ENCODE results near the gene CMSS1.

Gene CMSS1

DNA sequence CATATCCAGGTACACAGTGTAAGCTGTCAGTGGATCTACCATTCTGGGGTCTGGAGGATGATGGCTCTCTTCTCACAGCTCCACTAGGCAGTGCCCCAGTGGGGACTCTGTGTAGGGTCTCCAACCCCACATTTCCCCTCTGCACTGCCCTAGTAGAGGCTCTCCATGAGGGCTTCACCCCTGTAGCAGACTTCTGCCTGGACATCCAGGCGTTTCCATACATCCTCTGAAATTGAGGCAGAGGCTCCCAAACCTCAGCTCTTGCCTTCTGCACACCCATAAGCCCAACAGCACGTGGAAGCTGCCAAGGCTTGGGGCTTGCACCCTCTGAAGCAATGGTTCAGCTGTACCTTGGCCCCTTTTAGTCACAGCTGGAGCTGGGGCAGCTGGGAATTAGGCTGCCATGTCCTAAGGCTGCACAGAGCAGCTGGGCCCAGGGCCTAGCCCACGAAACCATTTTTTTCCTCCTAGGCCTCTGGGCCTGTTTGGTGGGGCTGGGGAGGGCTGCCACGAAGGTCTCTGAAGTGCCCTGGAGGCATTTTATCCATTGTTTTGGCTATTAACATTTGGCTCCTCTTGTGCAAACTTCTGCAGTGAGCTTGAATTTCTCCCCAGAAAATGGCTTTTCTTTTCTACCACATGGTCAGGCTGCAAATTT is 362.2 kb downstream of the CMSS1 start:
- no peak overlapping the region for H2AFZ ChIP-seq (ENCODE audit: low read length, unreplicated experiment)
- peaks cover 40% of the 10 kb centered on the region for H3K36me3 ChIP-seq (ENCODE audit: insufficient read depth, low read length)
- H3K4me3 ChIP-seq (ENCODE audit: low read depth, low read length) = no peak overlapping the region
- no peaks in the 10 kb centered on the region for H3K79me2 ChIP-seq (ENCODE audit: control insufficient read depth, insufficient read depth, low read length, unreplicated experiment)
- H3K27ac ChIP-seq (ENCODE audit: low read depth, low read length) = no peak overlapping the region
- H3K27me3 ChIP-seq (ENCODE audit: insufficient read depth, low read length) = no peaks in the 10 kb centered on the region
- H3K4me1 ChIP-seq (ENCODE audit: control insufficient read depth, insufficient read depth, low read length, unreplicated experiment) = no peaks in the 10 kb centered on the region

DNA sequence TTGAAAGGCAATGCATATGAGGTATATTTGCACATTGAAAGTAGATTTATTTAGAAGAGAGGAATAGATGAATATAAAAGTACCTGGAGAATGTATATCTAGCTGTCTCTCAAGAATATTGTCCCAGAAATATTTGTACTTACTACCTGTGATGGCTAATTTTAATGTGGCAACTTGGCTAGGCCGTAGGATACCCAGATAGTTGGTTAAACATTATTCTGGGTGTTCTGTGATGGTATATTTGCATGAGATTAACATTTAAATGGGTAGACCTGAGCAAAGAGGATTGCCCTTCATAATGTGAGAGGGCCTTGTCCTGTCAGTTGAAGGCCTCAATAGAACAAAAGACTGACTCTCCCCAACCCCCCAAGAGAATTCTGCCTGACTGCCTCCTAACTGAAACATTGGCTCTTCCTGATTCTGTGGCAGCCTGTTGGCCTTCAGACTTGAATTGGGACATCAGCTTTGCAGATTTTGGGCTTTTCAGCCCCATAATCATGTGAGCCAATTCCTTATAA is 366.0 kb downstream of the CMSS1 start:
- Histone ChIP-seq H2AFZ (ENCODE audit: low read length, unreplicated experiment) (no peak overlapping the region), H3K4me3 (ENCODE audit: low read depth, low read length) (no peak overlapping the region), H3K27me3 (ENCODE audit: insufficient read depth, low read length) (no peaks in the 10 kb centered on the region), H3K79me2 (ENCODE audit: control insufficient read depth, insufficient read depth, low read length, unreplicated experiment) (no peaks in the 10 kb centered on the region), H3K27ac (ENCODE audit: low read depth, low read length) (no peak overlapping the region), H3K36me3 (ENCODE audit: insufficient read depth, low read length) (peaks cover 15% of the 10 kb centered on the region; the same call in 1 of the 2 replicates), H3K4me1 (ENCODE audit: control insufficient read depth, insufficient read depth, low read length, unreplicated experiment) (no peaks in the 10 kb centered on the region)

DNA sequence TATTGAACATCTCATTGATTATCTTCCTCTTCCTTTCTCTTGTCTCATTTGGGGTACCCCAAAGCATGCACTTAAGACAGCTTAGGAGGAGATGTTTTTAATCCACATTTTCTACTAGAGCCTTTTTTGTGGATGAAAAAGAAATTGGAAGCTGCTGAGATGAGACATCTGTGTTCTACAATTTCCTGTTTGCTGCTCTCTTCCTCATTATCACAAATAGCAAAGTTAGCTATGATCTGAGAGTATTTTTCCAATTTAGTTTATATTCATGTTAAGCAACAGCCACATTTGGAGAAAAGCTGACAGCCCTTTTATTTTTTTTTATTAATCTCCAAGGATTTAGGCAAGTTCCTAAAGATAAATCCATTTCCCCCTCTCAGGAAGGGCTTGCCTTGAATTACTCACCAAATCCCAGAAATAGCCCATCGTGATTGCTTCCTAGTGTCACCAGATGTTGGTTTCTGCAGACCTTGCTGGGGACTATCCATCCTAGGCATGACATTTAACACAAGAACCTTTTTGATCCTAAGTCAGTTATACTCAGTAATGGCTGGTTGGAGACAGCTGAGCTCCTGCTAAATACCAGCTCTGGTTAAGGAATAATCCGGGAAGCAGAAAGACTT is 367.4 kb downstream of the CMSS1 start:
- Histone ChIP-seq H3K4me1 (ENCODE audit: control insufficient read depth, insufficient read depth, low read length, unreplicated experiment) (no peaks in the 10 kb centered on the region), H3K79me2 (ENCODE audit: control insufficient read depth, insufficient read depth, low read length, unreplicated experiment) (no peaks in the 10 kb centered on the region), H3K27ac (ENCODE audit: low read depth, low read length) (no peak overlapping the region), H2AFZ (ENCODE audit: low read length, unreplicated experiment) (no peak overlapping the region), H3K4me3 (ENCODE audit: low read depth, low read length) (no peak overlapping the region), H3K27me3 (ENCODE audit: insufficient read depth, low read length) (no peaks in the 10 kb centered on the region), H3K36me3 (ENCODE audit: insufficient read depth, low read length) (0 out of 2 replicates have a peak, but pooled peaks cover under 1% of the 10 kb centered on the region)

DNA sequence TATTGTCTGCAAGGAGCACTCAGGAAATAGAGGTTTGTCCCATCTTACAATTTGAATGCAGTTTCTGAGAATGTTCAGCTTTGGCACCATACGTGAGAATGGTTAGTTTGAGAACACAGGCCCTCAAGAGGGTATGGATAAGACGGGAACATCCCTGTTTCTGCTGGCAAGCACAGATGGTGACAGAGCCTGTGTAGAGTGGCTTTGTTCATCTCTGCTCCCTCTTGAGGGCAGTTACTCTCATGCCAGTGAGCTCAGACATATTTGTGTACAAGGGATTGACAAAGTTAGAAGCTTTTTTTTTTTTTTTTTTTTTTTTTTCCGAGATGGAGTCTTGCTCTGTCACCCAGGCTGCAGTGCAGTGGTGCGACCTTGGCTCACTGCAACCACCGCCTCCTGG is 368.2 kb downstream of the CMSS1 start:
- no peaks in the 10 kb centered on the region for H3K27me3 ChIP-seq (ENCODE audit: insufficient read depth, low read length)
- H2AFZ ChIP-seq (ENCODE audit: low read length, unreplicated experiment) = no peak overlapping the region
- no peak overlapping the region for H3K27ac ChIP-seq (ENCODE audit: low read depth, low read length)
- no peaks in the 10 kb centered on the region for H3K4me1 ChIP-seq (ENCODE audit: control insufficient read depth, insufficient read depth, low read length, unreplicated experiment)
- no peak overlapping the region for H3K4me3 ChIP-seq (ENCODE audit: low read depth, low read length)
- H3K79me2 ChIP-seq (ENCODE audit: control insufficient read depth, insufficient read depth, low read length, unreplicated experiment) = no peaks in the 10 kb centered on the region
- no peaks in the 10 kb centered on the region for H3K36me3 ChIP-seq (ENCODE audit: insufficient read depth, low read length)

DNA sequence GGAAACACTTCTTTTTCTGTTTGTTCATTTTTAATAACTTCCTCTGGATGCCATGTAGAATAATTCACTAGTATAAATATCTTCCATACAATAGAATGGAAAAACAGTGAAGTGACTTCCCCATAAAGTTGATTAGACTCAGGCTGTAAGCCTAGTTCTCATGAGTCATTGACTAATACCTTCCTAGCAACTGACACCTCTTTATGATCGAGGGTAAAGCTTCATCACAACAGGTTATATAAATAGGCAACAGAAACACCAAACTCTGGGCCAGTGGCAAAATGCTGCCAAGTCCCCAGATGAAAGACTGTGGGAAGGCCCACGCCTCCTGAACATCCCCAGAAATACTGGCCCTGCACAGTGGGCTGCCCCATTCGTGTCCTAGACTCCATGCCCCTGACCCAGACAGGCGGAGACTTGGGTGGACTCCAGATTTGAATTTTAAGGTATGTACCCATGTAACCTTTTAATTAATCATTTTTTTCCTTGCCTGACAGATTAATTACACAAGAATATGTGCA is 371.8 kb downstream of the CMSS1 start:
- Histone ChIP-seq H2AFZ (ENCODE audit: low read length, unreplicated experiment) (no peak overlapping the region), H3K4me3 (ENCODE audit: low read depth, low read length) (no peak overlapping the region), H3K4me1 (ENCODE audit: control insufficient read depth, insufficient read depth, low read length, unreplicated experiment) (no peaks in the 10 kb centered on the region)

DNA sequence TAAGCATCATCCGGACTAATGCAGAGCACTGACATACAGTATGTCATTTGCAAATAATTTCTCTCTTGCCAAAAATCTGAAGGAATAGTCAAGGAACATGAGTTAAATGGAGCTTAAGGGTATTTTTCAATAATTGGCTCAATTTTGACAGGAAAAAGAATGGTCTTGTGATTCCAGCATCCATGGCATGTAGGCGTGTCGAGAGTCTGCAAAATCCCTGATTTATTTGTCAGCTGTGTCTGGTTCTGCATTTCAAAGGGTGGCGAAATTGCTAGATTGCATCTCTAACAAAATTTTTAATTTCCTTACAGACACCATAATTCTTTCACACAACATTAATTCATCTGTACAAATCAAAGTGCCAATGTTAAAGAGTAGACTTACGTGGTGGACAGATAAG is 377.7 kb downstream of the CMSS1 start:
- Histone ChIP-seq H3K79me2 (ENCODE audit: control insufficient read depth, insufficient read depth, low read length, unreplicated experiment) (no peaks in the 10 kb centered on the region), H3K36me3 (ENCODE audit: insufficient read depth, low read length) (no peaks in the 10 kb centered on the region), H3K27ac (ENCODE audit: low read depth, low read length) (no peak overlapping the region), H3K27me3 (ENCODE audit: insufficient read depth, low read length) (no peaks in the 10 kb centered on the region), H2AFZ (ENCODE audit: low read length, unreplicated experiment) (no peak overlapping the region), H3K4me3 (ENCODE audit: low read depth, low read length) (no peak overlapping the region), H3K4me1 (ENCODE audit: control insufficient read depth, insufficient read depth, low read length, unreplicated experiment) (no peaks in the 10 kb centered on the region)

More for the DNA sequence above, 371.8 kb downstream of the CMSS1 start:
- H3K27me3 ChIP-seq (ENCODE audit: insufficient read depth, low read length) = no peaks in the 10 kb centered on the region
- no peak overlapping the region for H3K27ac ChIP-seq (ENCODE audit: low read depth, low read length)
- H3K79me2 ChIP-seq (ENCODE audit: control insufficient read depth, insufficient read depth, low read length, unreplicated experiment) = no peaks in the 10 kb centered on the region
- H3K36me3 ChIP-seq (ENCODE audit: insufficient read depth, low read length) = no peaks in the 10 kb centered on the region

DNA sequence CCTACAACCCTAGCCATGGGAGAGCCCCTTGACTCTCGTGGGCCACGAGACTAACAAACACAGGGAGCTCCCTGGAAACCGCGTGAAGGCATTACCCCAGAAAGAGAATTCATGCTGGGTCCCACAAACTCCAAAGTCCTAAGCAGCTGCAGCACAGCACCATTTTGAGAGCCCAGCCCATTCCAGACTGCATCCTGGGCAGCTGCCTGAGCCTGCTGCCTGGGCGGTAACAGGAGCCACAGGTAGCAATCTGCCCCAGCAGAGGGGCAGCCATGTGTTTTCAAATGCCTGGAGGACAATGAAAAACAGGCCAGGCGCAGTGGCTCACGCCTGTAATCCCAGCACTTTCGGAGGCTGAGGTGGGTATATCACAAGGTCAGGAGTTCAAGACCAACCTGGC is 380.2 kb downstream of the CMSS1 start:
- H3K79me2 ChIP-seq (ENCODE audit: control insufficient read depth, insufficient read depth, low read length, unreplicated experiment) = no peaks in the 10 kb centered on the region
- no peak overlapping the region for H3K4me3 ChIP-seq (ENCODE audit: low read depth, low read length)
- no peak overlapping the region for H3K27ac ChIP-seq (ENCODE audit: low read depth, low read length)
- no peaks in the 10 kb centered on the region for H3K27me3 ChIP-seq (ENCODE audit: insufficient read depth, low read length)
- no peaks in the 10 kb centered on the region for H3K36me3 ChIP-seq (ENCODE audit: insufficient read depth, low read length)
- H3K4me1 ChIP-seq (ENCODE audit: control insufficient read depth, insufficient read depth, low read length, unreplicated experiment) = no peaks in the 10 kb centered on the region
- H2AFZ ChIP-seq (ENCODE audit: low read length, unreplicated experiment) = no peak overlapping the region

DNA sequence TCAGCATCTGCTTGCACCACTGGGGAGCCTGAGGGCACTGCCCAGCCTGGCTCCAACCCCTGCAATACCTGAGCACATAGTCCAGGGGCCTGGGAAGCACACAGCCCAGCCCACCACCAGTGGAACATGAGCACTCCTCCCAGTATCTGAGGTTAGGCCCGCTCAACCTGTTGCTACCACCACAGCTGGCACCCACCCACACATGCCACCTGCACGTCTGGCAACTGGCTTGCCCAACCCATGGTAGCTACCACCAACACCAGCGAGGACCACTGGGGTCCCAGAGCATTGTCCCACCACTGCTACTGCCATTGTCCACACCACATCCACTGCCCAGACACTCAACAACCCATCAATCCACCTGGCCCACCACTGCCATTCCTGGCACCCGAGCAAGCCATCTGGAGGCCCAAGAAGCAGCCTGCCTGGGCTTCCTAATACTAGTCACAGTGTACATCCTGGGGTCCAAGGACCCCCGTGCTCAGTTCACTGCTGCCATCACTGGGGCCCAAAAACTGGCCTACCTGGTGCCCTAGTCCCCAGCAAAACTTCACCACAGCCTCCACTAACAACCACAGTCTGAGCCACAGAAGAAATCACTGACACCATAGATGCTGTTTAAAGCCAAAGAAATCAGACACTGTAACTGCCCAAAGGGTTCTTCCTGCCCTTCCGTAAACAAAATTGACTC is 381.1 kb downstream of the CMSS1 start:
- H3K27me3 ChIP-seq (ENCODE audit: insufficient read depth, low read length) = no peaks in the 10 kb centered on the region
- no peak overlapping the region for H2AFZ ChIP-seq (ENCODE audit: low read length, unreplicated experiment)
- H3K4me1 ChIP-seq (ENCODE audit: control insufficient read depth, insufficient read depth, low read length, unreplicated experiment) = no peaks in the 10 kb centered on the region
- no peaks in the 10 kb centered on the region for H3K36me3 ChIP-seq (ENCODE audit: insufficient read depth, low read length)
- no peaks in the 10 kb centered on the region for H3K79me2 ChIP-seq (ENCODE audit: control insufficient read depth, insufficient read depth, low read length, unreplicated experiment)
- H3K27ac ChIP-seq (ENCODE audit: low read depth, low read length) = no peak overlapping the region
- no peak overlapping the region for H3K4me3 ChIP-seq (ENCODE audit: low read depth, low read length)

DNA sequence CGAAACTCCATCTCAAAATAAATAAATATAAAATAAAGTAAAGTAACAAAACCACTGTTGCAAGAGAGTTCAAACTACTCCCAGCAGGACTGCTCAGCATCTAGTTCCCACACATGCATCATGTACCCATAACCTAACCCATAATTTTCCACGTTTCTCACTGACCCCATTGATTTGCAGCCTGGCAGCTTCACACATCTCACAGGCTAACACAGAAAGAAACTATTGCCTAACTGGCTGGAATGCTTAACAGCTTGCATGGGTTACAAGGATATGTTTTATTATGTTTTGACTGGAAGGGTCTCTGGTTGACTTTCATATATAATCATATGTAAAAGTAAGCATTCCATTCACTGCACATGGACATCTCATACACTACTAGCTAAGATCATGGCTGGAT is 387.5 kb downstream of the CMSS1 start:
- Histone ChIP-seq H2AFZ (ENCODE audit: low read length, unreplicated experiment) (no peak overlapping the region), H3K79me2 (ENCODE audit: control insufficient read depth, insufficient read depth, low read length, unreplicated experiment) (no peaks in the 10 kb centered on the region), H3K27me3 (ENCODE audit: insufficient read depth, low read length) (no peaks in the 10 kb centered on the region), H3K4me1 (ENCODE audit: control insufficient read depth, insufficient read depth, low read length, unreplicated experiment) (peaks cover 6% of the 10 kb centered on the region), H3K4me3 (ENCODE audit: low read depth, low read length) (no peak overlapping the region), H3K36me3 (ENCODE audit: insufficient read depth, low read length) (no peaks in the 10 kb centered on the region), H3K27ac (ENCODE audit: low read depth, low read length) (no peak overlapping the region)

DNA sequence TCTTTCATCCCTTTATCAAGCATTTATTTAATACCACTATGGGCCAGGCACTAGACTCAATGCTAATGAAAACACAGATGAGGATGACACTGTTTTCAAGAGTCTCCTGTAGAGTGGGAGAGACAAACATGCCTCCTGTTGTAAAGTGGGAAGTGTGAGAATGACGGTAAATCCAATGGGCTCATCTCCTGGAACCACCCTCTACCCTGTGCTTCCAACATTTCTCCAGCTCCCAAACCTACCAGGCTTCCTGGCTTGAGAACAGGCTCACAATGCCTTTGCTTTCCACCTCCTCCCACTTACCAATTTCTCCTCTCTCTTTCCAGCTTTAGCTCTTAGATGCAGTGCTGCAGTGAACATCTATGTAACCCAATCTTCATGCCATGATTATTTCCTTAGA is 389.0 kb downstream of the CMSS1 start:
- Histone ChIP-seq H3K27me3 (ENCODE audit: insufficient read depth, low read length) (no peaks in the 10 kb centered on the region), H3K4me1 (ENCODE audit: control insufficient read depth, insufficient read depth, low read length, unreplicated experiment) (peaks cover 14% of the 10 kb centered on the region), H3K36me3 (ENCODE audit: insufficient read depth, low read length) (no peaks in the 10 kb centered on the region), H3K4me3 (ENCODE audit: low read depth, low read length) (no peak overlapping the region), H3K79me2 (ENCODE audit: control insufficient read depth, insufficient read depth, low read length, unreplicated experiment) (no peaks in the 10 kb centered on the region), H3K27ac (ENCODE audit: low read depth, low read length) (no peak overlapping the region), H2AFZ (ENCODE audit: low read length, unreplicated experiment) (no peak overlapping the region)

Measured in ACC112 (cell line).